ENCODE results near the gene MRE11.
"Not testable (repeated sequence)": the region's sequence is repeated elsewhere in the genome, so short reads cannot be mapped to it uniquely, and the experiment has no call there.

MRE11 gene

DNA sequence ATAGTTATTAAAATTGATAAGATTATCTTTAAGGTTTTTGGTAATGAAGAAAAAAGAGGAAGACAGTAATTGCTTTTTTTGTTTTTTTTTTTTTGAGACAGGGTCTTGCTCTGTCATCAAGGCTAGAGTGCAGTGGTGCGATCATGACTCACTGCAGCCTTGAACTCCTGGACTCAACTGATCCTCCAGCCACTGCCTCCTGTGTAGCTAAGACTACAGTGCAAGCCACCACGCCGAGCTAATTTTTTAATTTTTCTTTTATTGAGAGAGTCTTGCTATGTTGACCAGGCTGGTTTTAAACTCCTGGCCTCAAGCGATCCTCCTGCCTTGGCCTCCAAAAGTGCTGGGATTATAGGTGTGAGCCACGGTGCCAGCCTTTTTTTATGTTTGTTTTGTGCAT, 12.9 kb upstream of the MRE11 start:
- DNase-seq (ENCODE audit: low read depth): not testable (repeated sequence)

DNA sequence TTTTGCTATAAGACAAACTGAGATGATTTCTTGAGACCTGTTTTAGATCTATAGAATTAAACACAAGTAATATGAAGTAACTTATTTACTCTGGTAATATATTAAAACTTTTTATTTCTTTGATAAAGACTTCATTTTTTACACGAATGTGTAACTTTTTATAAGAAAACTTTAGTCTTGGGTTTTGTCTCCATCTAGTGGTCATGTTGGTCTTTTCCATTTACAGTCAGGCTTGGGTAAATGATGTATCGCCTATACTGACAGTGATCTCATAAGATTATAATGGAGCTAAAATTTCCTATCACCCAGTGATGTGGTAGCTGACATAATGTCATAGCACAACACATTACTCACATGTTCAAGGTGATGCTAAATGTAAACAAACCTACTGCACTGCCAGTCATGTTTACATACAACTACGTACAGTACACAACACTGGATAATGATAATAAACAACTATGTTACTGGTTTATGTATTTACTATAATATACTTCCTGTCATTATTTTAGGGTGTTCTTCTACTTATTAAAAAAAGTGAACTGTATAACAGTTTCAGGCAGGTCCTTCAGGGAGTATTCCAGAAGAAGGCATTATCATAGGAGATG, 11.1 kb upstream of the MRE11 start:
- DNase-seq (ENCODE audit: low read depth): peak; percentile 65

DNA sequence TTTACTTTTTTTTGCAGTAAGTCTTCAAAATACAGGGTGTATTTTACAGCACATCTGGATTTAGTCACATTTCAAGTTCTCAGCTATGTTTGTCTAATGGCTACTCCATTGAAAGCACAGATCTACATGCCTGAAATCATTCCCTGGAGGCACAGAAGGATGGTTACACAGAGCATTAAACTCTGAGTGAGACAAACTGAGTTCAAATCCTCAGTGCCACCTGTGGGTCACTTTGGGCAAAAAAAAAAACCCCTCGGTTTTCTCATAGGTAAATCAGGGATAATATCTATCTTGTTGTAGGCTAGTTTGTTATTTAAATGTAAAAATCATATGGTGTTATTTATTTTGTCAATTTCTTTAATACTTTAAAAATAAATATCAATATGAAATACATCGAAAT, 7.9 kb upstream of the MRE11 start:
- DNase-seq (ENCODE audit: low read depth): no peak

DNA sequence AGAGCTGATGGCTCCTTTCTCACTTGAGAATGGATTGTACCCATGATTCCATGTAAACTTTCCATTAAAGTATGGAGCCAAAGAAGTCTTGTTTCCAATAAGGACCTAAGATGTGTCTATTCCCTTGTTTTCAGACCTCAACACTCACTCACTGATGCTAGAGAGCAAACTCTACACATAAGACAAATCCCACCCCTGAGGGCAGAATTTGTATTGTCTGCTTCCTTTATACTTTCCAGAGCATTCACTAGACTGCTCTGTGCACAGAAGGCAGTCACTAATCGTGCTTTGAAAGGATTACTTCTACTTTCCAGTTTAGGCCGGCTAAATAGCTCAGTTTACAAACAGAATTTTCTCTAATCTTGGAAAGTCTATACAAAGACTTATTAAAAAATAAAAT, 6.5 kb upstream of the MRE11 start:
- no peak for DNase-seq (ENCODE audit: low read depth)

DNA sequence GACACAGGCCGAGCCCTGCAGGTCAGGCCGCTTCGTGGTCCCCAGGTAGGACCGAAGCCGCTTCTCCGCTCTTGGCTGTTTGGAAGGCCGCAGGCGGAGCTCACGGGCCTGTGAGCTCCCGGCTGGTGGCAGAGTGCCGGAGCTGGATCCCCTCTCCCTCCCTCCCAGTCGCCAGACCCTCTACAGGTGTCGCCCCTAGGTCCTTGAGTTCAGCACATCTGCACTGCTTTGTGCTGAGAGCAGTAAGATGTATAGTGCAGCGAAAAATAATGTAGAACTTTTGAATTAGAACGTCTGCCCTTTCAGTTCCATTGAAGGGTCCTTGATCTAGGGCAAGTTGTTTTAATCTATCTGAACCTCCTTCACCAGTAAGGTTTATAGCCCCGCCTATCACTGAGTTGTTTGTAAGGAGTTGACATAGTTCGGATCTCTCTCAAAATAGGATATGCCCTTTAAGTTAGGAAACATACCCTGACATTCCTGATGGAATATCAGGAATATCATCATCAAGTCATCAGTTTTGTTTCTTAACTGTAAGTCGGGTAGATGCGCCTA, 559 bp upstream of the MRE11 start:
- DNase-seq (ENCODE audit: low read depth): no peak

DNA sequence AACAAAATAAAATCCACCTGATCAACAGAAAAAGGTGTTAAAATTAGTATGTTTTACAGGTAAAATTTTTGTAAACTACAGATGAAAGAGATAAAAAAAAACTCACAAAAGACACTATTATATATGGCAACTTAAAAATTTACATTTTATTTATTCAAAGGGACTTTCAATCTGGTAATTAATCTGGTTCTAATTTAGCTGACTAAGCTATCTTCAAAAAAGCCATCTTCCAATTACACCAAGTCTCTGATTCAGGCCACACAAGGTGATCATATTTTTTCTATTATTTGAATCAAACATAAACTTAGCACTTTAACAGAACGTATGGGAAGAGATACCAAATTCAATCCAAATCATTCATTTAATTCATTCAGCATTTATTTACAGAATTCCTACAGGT, 7.6 kb downstream of the MRE11 start:
- no peak for DNase-seq (ENCODE audit: low read depth)

DNA sequence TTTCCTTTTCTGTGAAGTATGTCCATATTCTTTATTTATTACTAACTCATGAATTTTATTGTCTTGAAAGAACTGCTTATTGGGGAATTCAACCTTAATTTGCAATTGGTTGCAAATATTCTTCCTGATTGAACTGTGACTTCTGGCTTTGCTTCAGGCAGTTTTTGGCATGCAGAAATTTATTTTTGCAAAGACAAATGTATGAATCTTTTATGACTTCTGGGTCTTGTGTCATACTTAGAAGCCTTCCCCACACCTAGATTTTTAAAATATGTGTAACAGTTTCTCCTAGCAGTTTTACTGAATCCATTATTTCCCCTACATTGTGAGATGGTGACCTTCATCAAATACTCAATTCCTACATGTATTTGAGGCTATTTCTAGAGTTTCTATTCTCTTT, 12.3 kb downstream of the MRE11 start:
- DNase-seq (ENCODE audit: low read depth): no peak

DNA sequence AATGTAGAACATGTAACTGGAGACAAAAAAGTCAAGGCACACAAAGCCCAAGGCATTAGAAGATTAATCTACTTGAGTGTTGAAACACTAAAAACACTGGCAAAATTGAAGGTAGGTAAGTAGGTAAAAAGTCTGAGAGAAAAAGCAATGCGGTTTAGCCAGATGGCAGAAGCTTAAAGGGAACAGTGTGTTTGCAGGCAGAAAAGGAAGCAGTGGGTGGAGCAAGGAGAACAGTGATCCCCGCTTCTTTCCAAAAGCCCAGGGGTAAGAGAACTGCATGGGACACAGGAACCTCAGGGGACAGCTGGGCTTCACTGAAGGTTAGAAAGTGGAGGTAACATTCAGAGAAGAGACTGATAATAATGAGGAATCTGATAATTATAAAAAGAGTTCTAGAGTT, 16.0 kb downstream of the MRE11 start:
- no peak for DNase-seq (ENCODE audit: low read depth)

DNA sequence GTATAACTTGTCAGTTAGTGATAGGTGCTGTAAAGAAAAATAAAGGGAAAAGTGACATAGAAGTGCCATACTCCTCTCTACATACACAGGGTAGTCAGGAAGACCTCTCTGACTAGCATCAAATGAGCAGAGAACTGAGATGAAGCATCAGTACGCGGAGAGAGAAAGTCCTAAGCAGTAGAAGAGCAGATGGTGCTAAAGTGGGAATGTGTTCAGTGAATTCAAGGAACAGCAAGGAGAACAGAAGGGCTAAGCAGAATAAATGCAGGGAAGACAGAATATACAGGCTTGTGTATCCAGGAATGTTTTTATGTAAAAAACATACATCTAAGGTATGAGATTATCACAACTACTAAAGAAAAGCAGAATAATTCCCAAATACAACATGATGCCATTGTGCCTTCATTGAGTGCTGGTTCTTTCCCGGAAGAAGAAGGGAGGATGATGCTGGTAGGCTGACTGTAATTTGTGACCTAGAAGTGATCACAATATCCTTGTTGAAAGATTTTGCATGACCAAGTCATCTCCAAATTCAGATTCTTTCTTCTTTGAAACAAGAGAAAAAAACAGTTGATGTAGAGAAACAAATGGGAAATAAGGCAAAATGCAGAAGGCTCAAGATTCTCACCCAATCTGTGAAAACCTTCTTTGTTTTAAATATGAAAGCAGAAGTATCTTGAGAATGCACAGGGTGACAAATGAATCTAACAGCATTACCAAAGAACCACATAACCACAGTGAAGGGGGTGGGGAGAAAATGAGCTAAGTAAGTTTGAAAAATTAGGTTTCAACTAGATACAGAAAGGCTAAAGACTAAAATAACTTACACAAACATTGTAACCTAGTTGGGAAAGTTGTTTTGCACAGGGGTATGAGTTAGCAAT, 20.5 kb downstream of the MRE11 start:
- DNase-seq (ENCODE audit: low read depth): peak; percentile 15

DNA sequence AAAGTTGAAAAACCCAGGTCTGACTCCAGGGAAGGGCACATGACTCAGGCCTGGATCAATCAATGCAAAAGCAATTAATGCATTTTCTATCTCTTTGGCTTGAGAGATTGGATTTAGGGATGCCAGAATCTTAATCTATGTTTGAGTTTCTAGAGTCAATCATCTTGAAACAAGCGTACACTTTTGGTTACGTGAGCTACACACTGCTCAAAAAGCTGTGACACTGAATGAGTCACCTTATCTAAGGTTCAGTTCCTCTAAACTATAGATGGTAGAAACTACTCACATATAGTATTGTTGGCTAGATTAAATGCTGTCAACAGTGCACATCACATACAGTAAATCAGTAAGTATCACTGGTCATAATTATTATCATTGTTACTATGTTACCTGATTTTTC, 24.2 kb downstream of the MRE11 start:
- no peak for DNase-seq (ENCODE audit: low read depth)

DNA sequence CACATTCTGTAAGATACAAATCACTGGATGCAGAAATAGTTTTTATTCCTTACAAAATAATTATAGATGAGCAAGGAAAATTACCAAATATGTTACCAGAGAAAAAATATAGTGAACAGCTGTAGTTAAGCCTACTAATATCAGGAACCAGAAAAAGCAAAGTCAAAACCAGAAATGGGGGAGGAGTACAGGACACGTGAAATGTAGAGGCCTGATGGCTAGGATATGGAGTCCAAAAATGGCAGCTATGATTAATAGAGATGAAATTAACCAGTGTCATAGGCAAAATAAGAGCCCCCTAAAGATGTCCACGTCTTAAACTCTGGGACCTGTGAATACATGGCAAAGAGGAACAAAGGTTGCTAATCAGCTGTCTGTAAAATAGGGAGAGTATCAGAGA, 34.1 kb downstream of the MRE11 start:
- DNase-seq (ENCODE audit: low read depth): no peak

DNA sequence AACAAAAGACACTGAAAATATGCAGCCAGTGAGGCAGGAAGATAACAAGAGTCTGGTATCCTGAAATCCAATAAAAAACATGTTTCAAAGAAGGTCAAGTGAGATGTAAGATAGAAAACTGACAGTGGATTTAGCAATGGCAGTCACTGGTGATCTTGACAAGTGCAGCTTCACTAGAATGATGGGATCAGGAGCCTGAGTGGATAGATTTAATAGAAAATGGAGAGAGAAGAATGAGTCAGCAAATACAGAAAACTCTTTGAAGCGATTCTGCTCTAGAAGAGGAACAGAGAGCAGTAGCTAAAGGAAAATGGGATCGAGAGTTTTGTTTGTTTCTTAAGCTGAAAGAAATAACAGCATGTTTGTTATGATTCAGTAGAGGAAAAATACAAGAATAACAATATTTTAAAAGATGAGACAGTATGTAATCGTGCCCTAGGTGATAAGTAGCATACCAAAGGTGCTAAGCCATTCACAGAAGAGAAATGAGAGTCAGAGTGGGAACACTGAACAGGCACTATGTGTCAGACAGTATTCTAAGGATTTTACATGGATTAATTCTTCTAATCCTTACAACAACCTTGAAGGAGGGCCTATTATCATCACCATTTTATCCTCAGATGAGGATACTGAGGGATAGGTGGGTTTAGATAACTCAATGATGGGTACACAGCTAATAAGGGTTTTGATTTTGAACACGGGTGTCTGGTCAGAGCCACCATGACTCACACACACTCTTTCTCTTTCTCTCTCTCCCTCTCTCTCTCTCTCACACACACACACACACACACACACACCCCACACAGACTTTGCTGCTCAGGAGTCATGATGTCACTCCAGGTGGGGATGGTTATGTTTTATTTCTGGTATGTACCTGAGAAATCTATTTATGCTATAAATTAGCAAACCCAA, 36.3 kb downstream of the MRE11 start:
- no peak for DNase-seq (ENCODE audit: low read depth)

DNA sequence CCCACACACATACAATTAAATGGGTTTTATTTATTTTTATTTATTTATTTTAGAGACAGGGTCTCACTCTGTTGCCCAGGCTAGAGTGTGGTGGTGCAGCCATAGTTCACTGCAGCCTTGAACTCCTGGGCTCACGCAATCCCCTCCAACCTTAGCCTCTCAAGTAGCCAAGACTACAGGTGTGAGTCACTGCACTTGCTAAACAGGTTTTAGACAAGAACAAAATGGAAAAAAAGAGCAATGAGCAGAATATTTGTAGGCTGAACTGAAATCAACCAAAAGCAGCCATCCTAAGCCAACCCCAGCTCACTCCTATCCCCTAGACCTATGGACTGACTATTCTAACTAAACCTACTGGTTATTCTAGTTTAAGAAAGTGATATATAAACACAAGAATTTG, 37.8 kb downstream of the MRE11 start:
- no peak for DNase-seq (ENCODE audit: low read depth)

DNA sequence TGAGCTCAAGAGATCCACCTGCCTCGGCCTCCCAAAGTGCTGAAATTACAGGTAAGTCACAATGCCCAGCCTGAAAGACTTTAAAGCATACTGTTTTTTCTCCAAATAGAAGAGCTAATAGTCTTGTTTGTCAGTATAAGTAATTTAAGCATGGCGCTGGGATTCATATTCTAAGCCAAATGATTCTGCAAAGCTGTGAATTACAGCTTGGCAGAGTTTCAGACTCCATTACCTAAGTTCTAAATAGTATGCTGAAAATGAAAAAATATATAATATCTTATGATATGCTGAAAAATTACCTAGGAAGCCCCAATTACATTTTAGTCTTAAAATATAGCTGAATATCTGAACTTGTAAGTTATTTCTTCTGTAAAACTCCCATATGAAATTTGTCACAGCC, 39.3 kb downstream of the MRE11 start:
- DNase-seq (ENCODE audit: low read depth): no peak

DNA sequence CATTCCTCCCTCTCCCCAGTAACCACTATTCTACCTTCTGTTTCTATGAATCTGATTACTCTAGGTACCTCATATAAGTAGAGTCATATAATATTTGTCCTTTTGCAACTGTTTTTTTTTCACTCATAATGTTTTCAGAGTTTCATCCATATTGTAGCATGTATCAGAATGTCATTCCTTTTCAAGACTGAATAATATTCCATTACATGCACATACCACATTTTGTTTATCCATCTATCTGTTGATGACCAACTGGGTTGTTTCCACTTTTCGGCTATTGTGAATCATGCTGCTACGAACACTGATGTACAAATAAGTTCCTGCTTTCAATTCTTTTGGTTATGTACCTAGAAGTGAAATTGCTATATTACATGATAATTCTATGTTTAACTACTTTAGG, 40.7 kb downstream of the MRE11 start:
- no peak for DNase-seq (ENCODE audit: low read depth)

DNA sequence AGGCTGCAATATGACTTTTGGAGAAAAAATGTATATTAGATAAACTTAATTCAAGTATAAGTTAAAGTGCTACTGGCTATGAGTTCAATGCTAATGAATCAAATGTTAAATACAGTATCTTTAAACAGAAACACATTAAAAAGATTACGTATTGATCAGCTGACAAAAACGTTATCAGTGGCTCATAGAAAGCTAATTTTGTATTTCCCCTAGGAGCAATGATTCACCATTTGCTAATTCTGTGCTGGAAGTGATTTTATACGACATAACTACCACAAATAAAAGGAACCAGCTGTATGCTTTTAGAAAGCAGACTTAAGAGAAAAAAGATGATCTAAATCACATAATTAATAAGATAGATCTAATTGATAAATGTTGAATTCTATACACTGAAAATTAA, 43.6 kb downstream of the MRE11 start:
- peak; percentile 24 for DNase-seq (ENCODE audit: low read depth)

DNA sequence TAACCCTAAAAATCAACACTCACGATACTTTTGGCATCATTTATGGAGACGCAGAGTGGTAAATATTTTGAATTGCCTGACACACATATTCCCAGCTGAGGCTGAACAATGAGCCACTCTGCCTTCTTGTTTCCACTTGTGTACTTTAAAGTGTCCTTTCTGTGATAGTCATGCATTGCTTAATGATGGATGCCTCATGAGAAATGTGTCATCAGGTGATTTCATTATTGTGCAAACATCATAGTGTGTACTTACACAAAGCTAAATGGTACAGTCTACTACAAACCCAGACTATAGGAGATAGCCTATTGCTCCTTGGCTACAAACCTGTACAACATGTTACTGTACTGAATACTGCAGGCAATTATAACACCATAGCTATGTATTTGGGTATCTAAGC, 44.2 kb downstream of the MRE11 start:
- DNase-seq (ENCODE audit: low read depth): peak; percentile 51

DNA sequence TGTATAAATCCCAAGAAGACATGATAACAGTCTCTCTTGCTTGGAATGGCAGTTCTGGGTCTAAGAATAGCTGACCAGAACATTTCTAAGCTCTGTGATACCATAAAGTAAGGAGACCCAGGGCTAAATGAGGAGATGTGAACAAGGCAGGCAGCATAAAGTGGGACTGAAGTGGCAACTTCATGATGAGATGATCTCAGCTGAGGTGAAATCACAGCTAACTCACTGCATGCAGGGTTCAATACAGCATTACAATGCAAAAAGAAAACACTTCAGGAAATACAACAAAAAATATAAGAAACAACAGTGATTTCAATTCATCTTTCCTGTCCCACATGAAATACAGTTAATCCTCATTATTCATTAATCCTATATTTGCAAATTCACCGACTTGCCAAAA, 44.6 kb downstream of the MRE11 start:
- DNase-seq (ENCODE audit: low read depth): no peak

DNA sequence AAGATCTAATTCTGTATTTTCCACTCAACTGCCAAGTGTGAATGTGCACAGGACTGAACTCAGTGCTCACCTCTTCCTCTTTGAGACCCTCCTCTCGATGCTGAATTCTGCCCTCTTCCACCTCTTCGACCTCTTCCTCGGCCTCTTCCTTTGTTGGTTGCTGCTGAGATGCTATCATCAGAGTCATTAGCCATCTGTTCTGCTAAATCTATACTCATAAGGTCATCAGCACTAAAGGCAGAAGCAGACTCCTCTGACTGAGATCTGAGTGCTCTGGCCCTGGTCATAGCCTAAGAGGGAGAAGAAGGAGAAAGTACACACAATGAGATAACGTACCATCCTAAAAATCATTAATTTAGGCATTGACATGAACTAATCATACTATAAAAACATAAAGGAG, 46.5 kb downstream of the MRE11 start:
- no peak for DNase-seq (ENCODE audit: low read depth)

DNA sequence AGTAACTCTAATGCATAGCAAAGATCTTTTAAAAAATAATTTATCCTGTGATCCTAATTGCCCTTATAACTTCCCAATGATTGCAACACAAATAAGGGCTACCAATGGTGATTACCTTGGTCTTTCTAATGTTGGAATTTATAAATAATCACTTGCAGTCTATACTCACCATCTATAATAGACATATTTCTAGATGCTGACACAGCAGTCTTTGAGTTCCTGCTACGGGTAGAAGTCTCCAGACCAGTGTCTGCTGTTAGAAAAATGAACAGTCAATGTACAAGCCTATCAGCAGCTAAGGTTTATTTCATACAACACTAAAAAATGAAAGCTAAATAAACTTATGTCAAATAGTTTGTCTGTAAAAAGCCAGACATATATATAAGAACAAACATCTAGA, 48.0 kb downstream of the MRE11 start:
- DNase-seq (ENCODE audit: low read depth): no peak

DNA sequence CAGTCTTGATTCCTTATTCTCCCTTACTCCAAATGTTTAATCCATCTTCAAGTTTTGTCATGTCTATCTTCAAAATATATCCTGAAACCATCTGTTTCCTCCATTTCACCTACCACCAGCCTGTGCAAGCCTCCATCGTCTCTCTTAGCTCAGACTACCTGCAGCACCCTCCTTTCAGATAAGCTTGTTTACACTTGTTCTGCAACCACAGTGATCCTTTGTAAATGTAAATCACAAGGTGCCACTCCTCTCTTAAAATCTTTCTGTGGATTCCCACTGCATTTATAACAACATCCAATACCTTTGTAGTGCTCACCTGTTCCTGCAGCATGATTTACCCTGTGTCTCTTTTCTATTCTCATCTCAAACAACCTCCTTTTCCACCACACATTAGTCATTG, 60.6 kb downstream of the MRE11 start:
- no peak for DNase-seq (ENCODE audit: low read depth)

DNA sequence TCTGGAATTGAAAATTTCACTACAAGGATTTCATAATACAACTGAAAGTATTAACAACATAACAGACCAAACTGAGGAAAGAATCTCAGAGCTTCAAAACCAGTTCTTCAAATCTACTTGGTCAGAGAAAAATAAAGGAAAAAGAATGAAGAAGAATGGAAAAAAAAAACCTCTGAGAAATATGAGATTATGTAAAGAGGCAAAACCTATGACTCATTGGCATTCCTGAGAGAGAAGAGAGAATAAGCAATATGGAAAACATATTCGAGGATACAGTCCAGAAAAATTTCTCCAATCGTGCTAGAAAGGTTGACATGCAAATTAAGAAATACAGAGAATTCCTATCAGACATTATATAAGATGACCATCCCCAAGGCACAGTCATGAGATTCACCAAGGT, 69.0 kb downstream of the MRE11 start:
- peak; percentile 11 for DNase-seq (ENCODE audit: low read depth)

DNA sequence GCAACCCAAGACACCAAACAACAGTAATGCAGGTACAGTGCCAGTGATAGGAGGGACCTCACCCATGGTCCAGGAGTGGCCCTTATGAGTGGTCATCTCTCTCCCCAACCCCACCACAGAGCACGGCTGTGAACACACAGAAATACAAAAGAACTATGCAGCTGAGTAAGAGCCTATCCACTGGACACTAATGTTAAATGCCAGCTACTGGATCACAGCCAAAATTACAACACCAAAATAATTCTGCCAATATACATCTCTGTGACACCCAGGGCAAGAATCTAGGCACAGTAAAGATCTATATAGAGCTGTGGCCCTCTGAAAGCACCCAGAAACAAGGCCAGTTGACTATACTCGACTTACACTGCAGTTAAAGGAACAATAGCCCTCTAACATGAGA, 69.6 kb downstream of the MRE11 start:
- DNase-seq (ENCODE audit: low read depth): no peak
